Calu3 (cell line): ENCODE data around the gene ABI1. TPM values are rescaled to one million over a fixed set of nuclear protein-coding genes. Genes with fewer than 3 reads are reported as not detected.

Source experiments
- BruUV-seq: library from RNA; stranded (reverse); fragments of 400-500 nt; replicated peaks from 2 replicates; lab custom pipeline; 2021; lab: Mats Ljungman, UMichigan
- CTCF ChIA-PET: fragments of 300-600 bp; sonication (Branson Sonifier 250); formaldehyde crosslinking; loops from one replicate; lab custom pipeline; 2022; ENCODE audit warnings: antibody characterized with exemption; lab: Charles Lee
- DNase-seq: peaks from one replicate; pipeline ENCODE4 v3.0.0; 2022
- H3K27ac Mint-ChIP-seq: one replicate; pipeline ENCODE4 v1.8.0; 2022; ENCODE audit warnings: mixed read lengths; ENCODE audit not compliant: unreplicated experiment
- H3K27me3 Mint-ChIP-seq: one replicate; pipeline ENCODE4 v1.8.0; 2022; ENCODE audit warnings: mixed read lengths; ENCODE audit not compliant: unreplicated experiment
- H3K36me3 Mint-ChIP-seq: one replicate; pipeline ENCODE4 v1.8.0; 2022; ENCODE audit warnings: mild to moderate bottlenecking, moderate library complexity, mixed read lengths; ENCODE audit not compliant: insufficient read depth, unreplicated experiment
- H3K4me1 Mint-ChIP-seq: one replicate; pipeline ENCODE4 v1.8.0; 2022; ENCODE audit warnings: mild to moderate bottlenecking, low read depth, mixed read lengths; ENCODE audit not compliant: unreplicated experiment
- H3K4me3 Mint-ChIP-seq: one replicate; pipeline ENCODE4 v1.8.0; 2022; ENCODE audit warnings: mild to moderate bottlenecking, low read depth, moderate library complexity, mixed read lengths; ENCODE audit not compliant: unreplicated experiment
- H3K9me3 Mint-ChIP-seq: one replicate; pipeline ENCODE4 v1.8.0; 2022; ENCODE audit warnings: low read depth, mixed read lengths; ENCODE audit not compliant: unreplicated experiment
- intact Hi-C: fragments of 100-400 bp; cut with micrococcal nuclease; formaldehyde crosslinking; loops from one replicate; pipeline ENCODE4 v1.10.0; 2022; ENCODE audit not compliant: unreplicated experiment
- total RNA-seq: library from RNA; stranded (reverse); gene quantifications from 2 replicates; pipeline ENCODE4 v1.2.3, GENCODE V29; 2022
- TF ChIP-seq, protein P1 (sequence below): fragments of 200-600 bp; IDR thresholded peaks from one replicate; pipeline ENCODE4 v1.8.0; 2022; ENCODE audit warnings: antibody characterized with exemption; ENCODE audit not compliant: unreplicated experiment

ABI1 gene
- total RNA-seq, 1 experiment from 2014 or later = 61.9 TPM

DNA sequence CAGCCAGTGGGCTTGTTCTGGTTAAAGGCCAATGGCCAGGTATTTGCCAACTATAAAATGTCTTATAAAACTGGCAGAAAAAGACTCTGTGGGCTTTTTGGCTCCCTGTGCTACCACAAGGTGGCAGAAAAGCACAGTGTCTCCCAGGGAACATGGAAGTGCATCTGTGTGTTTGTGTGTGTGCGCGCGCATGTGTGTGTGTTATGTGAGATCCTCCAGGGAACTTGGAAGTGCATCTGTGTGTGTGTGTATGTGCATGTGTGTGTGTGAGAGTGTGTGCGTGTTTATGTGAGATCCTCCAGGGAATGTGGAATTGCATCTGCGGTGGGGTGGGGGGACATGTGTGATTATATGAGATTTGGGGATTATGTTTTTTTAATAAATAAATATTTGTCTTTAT is 30.2 kb upstream of the ABI1 start:
- BruUV-seq = no TSS peak
- no peaks in the 10 kb centered on the region for H3K36me3 Mint-ChIP-seq
- CTCF ChIA-PET = no interaction called here

DNA sequence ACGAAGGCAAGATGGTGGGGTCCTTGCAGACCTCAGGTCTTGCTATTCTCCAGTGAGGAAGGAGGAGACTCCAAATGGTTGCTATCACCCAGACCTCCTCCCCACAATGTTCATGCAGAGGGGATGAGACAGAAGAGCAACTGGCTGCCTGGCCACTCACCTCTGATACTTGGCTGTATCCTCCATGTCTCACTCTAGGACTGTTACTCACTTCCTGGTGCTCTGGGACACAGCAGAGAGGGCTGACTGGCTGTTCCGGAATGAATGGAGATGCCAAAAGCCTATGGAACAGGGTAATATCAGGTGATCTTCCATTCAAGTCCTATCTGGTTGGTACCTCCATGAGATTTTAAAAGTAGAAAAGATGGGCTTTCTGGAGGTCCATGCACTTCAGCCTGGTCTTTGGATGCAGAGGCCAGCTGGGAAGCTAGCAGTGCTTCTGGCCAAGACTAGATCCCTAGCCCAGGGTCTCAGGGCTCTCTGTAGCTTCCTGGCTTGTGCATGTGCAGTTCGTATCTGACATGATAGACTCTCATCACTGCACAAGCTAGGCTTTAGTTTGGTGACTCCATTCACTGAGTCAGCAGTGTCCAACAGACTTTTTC is 27.0 kb upstream of the ABI1 start:
- intact Hi-C loops = no loop called here
- CTCF ChIA-PET = no interaction called here
- Mint-ChIP-seq H3K36me3 (no peaks in the 10 kb centered on the region), H3K9me3 (no peaks in the 10 kb centered on the region), H3K27me3 (peaks cover 20% of the 10 kb centered on the region), H3K4me3 (no peak overlapping the region), H3K4me1 (no peaks in the 10 kb centered on the region), H3K27ac (no peak overlapping the region)
- BruUV-seq = no TSS peak
- TF ChIP-seq, protein P1, sequence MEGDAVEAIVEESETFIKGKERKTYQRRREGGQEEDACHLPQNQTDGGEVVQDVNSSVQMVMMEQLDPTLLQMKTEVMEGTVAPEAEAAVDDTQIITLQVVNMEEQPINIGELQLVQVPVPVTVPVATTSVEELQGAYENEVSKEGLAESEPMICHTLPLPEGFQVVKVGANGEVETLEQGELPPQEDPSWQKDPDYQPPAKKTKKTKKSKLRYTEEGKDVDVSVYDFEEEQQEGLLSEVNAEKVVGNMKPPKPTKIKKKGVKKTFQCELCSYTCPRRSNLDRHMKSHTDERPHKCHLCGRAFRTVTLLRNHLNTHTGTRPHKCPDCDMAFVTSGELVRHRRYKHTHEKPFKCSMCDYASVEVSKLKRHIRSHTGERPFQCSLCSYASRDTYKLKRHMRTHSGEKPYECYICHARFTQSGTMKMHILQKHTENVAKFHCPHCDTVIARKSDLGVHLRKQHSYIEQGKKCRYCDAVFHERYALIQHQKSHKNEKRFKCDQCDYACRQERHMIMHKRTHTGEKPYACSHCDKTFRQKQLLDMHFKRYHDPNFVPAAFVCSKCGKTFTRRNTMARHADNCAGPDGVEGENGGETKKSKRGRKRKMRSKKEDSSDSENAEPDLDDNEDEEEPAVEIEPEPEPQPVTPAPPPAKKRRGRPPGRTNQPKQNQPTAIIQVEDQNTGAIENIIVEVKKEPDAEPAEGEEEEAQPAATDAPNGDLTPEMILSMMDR = no peak
- no peak for DNase-seq

More for the DNA sequence above, 30.2 kb upstream of the ABI1 start:
- Mint-ChIP-seq H3K4me1 (no peaks in the 10 kb centered on the region), H3K4me3 (no peak overlapping the region), H3K9me3 (peaks cover 2% of the 10 kb centered on the region), H3K27ac (no peak overlapping the region), H3K27me3 (peaks cover 20% of the 10 kb centered on the region)
- intact Hi-C loops = no loop called here
- TF ChIP-seq, protein P1 = peak; percentile 20
- peak; percentile 54 for DNase-seq

DNA sequence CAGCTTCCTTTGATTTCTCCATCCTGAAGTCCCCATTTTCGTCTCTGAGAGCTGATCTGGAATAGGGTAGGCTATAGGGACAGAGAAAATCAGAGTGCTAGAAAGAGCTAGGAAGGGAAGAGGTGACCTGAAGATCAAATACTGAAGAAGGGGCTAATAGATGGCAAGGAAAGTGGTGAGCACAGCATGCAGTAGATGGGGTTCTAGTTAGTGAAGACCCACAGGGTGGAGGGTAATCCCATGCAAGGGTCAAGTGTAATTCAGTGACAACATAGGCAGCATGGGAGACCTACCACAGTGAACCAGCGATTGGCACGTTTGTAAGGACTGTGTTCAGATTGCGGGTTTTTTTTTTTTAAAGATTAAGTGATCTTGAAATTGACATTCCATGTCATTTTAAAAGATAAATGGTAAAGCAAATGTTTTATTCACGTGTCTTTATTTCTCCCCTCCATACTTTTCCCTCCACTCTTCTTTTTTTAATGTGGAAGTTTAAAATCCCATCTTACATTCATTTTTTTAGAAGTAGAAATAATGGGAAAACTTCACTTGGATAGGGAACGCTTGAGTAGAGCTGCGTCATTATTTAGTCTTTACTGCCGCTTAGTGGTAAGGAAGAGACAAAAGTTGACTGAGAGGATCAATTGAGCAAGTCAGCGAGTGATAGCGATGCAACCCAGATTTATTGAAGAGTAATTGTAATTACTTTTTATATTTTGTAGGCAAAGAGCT is 21.0 kb upstream of the ABI1 start:
- intact Hi-C loops = loop anchor here (1.0 to 5.0 kb wide), 3 partner anchors 155 to 547 kb away; no protein-coding TSS in a partner anchor
- Mint-ChIP-seq H3K4me1 (peaks cover 17% of the 10 kb centered on the region), H3K27ac (peak overlapping the region; percentile 9), H3K27me3 (peaks cover 20% of the 10 kb centered on the region), H3K9me3 (no peaks in the 10 kb centered on the region), H3K36me3 (no peaks in the 10 kb centered on the region), H3K4me3 (no peak overlapping the region)
- BruUV-seq = no TSS peak
- CTCF ChIA-PET = interaction anchor here (0.6 to 3.8 kb wide), 9 partner anchors 12 to 854 kb away, joined by 3 to 29 read pairs (median 4); no protein-coding TSS in a partner anchor
- TF ChIP-seq, protein P1 = peak; percentile 19
- DNase-seq = peak; percentile 14

DNA sequence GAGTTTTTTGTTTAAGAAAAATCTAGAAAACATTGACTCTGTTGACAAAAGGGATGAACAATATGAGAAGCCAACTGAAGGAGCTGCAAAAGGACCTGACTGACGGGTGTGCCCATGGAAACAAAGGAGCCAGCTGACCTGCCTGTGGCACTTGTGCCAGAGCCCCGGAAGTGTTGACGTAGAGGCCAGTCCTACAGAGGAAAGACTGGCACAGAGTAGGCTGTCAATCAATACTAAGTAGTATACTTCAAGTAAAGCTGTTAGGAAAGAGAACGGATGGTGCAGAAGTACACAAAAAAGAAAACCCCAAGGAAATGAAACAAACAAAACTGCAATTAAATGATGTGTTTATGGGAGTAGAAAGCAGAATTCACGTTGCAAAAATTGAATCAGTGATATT is 19.0 kb upstream of the ABI1 start:
- H3K27ac Mint-ChIP-seq = peak overlapping the region; percentile 30
- no peaks in the 10 kb centered on the region for H3K36me3 Mint-ChIP-seq
- TF ChIP-seq, protein P1 = no peak
- peaks cover 17% of the 10 kb centered on the region for H3K4me1 Mint-ChIP-seq
- H3K9me3 Mint-ChIP-seq = no peaks in the 10 kb centered on the region
- peak overlapping the region; percentile 10 for H3K4me3 Mint-ChIP-seq
- peaks cover 12% of the 10 kb centered on the region for H3K27me3 Mint-ChIP-seq
- no TSS peak for BruUV-seq
- CTCF ChIA-PET = interaction anchor here (0.8 to 3.8 kb wide), 5 partner anchors 10 to 178 kb away, joined by 3 to 29 read pairs (median 3); no protein-coding TSS in a partner anchor
- peak; percentile 85 for DNase-seq
- intact Hi-C loops = loop anchor here (5.0 kb wide), 1 partner anchor 272 kb away; no protein-coding TSS in a partner anchor
